ENCODE data around the gene RPE65. TPM values are rescaled to one million over a fixed set of nuclear protein-coding genes. Genes with fewer than 3 reads are reported as not detected.

The RPE65 gene
- total RNA-seq, 1 donor from 2014 or later, result not detected

GRCh38 chr1:68383092-68383491 lies 66.7 kb downstream of the RPE65 start:
- peaks cover 0 to 10% (median 0%) of the 10 kb centered on the region in 3 donors for H3K4me1 ChIP-seq (ENCODE audit: control insufficient read depth in 3 of 3, insufficient read depth in 3 of 3, low read length in 3 of 3)
- no peaks in the 10 kb centered on the region for H3K9me3 ChIP-seq (ENCODE audit: control insufficient read depth in 3 of 3, low read length in 3 of 3)
- no peaks in the 10 kb centered on the region for H3K36me3 ChIP-seq (ENCODE audit: control insufficient read depth in 3 of 3, insufficient read depth in 3 of 3, low read length in 3 of 3)
- H3K27me3 ChIP-seq (ENCODE audit: control insufficient read depth in 3 of 3, insufficient read depth in 3 of 3, low read length in 3 of 3), result no peaks in the 10 kb centered on the region
- H3K4me3 ChIP-seq (ENCODE audit: low read length in 3 of 3), result no peak overlapping the region
- no peak overlapping the region for H3K27ac ChIP-seq (ENCODE audit: low read depth, low read length)
- H3K9ac ChIP-seq (ENCODE audit: low read depth in 1 of 3, low read length in 3 of 3), result no peak overlapping the region

DNA sequence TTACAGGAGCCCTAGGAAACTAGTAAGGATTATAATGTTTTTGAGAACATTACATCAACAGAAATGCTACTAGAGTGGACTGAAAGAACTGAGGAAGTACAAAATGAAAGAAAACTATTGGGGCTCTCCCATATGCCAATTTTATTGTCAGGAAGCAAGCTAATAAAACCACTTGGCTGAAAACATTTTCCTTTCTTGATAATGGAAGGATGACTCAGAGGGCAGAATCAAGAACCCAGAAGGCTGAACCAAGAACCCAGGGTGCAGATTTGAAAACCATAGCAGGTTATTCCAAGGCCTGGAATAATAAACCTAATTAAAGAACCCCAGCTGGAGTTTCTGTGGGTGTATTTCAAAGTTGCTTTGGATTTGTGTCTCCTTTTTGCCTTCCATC lies 70.7 kb downstream of the RPE65 start:
- no peak overlapping the region for H3K9ac ChIP-seq (ENCODE audit: low read depth in 1 of 3, low read length in 3 of 3)
- peaks cover 0 to 3% (median 0%) of the 10 kb centered on the region in 3 donors for H3K4me1 ChIP-seq (ENCODE audit: control insufficient read depth in 3 of 3, insufficient read depth in 3 of 3, low read length in 3 of 3)
- H3K4me3 ChIP-seq (ENCODE audit: low read length in 3 of 3), result no peak overlapping the region
- H3K9me3 ChIP-seq (ENCODE audit: control insufficient read depth in 3 of 3, low read length in 3 of 3), result no peaks in the 10 kb centered on the region
- no peaks in the 10 kb centered on the region for H3K27me3 ChIP-seq (ENCODE audit: control insufficient read depth in 3 of 3, insufficient read depth in 3 of 3, low read length in 3 of 3)
- no peaks in the 10 kb centered on the region for H3K36me3 ChIP-seq (ENCODE audit: control insufficient read depth in 3 of 3, insufficient read depth in 3 of 3, low read length in 3 of 3)
- no peak overlapping the region for H3K27ac ChIP-seq (ENCODE audit: low read depth, low read length)

Small RNA genes within 50 kb of the gene (small RNA-seq; reads per million reads assigned to genes)
- gene AL139413.1, result not detected

Other genes starting within 250 kb of the RPE65 start
- gene WLS, start 217.4 kb downstream of the RPE65 start, total RNA-seq, result 68.9 TPM
- 3.1 TPM for gene DEPDC1, start 47.1 kb upstream of the RPE65 start, total RNA-seq